GM19193 (cell line): ENCODE data around the gene CD3D.

ENCODE experiments used
- POLR2A ChIP-seq: IDR thresholded peaks from 4 replicates; pipeline ENCODE4 v1.6.1; 2011; ENCODE audit not compliant: insufficient read depth, insufficient read length; ENCODE audit errors: extremely low read depth

Gene CD3D

DNA sequence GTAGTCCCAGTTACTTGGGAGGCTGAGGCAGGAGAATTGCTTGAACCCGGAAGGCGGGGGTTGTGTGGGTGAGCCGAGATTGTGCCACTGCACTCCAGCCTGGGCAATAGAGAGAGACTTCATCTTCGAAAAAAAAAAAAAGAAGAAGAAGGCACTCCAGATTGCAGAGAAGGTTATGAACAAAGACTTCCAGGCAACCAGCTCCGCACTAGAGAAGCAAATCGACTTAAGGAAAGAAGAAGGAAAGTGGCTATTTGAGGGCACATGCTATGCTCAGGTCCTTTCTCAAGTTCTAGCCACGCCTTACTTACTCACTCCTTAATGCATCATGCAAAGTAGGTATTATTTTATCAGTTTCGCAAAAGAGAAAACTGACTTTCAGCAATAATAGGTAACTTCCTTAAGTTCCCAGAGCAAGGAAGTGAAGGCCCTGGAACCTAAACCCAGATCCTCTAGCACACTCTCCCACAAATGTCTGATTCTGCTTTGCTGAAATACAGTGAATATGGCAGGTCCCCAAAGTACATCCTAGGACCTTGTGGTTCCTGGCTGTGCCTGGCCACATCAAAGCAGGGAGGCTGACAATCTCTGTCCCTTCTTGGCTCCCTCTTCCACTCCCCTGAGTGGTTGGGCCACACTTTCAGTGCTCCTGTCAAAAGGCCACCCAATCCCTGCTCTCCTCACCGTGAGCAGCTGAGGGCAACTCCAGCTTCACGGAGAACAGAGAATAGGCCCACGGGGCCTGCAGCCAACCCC, 23.7 kb downstream of the CD3D start:
- no peak for TF ChIP-seq POLR2A

DNA sequence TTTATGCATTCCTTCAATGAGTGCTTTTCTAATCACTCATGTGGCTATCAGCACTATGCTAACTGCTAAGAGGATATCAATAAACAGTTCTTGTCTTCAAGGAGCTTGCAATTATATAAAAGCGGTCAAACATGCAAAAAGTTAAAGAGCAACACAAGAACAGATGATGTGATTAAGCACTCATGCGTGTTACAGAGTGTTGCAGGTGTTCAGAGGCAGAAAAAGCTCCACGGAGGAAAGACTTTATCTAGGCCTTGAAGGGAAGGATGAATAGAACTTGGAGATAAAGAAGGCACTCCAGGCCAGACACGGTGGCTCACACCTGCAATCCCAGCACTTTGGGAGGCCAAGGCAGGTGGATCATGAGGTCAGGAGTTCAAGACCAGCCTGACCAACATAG, 24.4 kb downstream of the CD3D start:
- no peak for TF ChIP-seq POLR2A

DNA sequence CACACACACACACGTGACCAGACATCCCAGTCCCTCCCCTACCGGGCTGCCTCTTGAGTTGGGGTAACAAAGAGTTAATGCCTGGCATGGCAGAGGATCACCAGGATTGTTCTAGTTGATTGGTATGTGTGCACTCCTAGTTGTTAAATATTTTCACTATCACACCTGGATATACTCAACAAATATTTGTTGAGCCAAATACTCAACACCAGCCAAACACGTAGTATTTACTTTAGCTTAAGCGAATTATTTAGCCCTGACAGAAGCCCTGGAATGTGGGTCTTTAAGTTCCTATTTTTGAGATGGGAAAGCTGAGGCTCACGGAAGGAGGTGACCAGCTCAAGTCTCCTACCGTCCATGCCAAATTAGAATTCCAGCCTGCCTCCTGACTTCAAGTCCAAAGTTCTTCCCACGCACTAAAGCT, 27.5 kb downstream of the CD3D start:
- TF ChIP-seq POLR2A = no peak

DNA sequence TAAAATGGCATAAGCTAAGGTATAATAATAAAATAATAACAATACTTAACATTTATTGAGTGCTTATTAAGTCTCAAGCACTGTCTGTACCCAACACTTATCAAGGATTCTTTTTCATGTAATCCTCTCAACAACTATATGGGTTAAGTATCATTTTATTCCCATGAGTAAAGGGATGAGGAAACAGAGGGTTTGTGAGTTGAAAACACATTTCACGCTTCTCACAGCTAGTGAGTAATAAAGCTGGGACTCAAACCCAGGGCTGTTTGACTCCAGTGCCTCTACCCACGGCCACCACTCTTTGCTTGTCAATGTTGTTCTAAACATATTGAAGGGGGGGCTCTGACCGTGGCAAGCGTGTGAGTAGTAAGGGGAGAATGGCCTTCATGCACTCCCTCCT, 29.3 kb downstream of the CD3D start:
- no peak for TF ChIP-seq POLR2A

DNA sequence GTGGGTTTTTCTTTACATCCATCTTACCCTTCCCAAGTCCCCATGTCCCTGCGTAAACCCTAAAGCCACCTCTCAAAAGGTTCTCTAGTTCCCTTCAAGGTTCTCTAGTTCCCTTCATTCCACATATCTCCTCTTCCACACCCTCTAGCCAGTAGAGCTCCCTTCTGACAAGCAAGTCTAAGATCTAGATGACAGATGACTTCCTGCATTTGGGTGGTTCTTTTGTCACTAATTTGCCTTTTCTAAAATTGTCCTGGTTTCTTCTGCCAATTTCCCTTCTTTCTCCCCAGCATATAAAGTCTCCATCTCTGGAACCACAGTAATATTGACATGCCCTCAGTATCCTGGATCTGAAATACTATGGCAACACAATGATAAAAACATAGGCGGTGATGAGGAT, 30.2 kb downstream of the CD3D start:
- TF ChIP-seq POLR2A = no peak

DNA sequence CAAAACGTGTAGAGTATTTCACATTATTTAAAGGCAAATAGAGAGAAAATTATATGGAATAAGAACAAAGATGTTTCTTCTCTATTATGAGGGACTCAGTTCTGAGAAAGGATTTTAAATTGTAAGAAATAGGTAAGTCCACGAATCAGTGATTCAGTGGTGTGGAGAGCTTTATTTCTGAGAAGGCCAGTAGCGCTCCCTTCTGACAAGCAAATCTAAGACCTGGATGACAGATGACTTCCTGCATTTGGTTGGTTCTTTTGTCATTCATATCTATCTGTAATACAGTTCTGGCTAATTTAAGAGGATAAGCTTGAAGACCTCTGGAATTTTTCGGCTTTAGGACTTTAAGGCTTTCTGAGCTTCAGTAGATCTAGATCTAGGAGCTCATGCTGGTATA, 31.0 kb downstream of the CD3D start:
- TF ChIP-seq POLR2A = no peak

DNA sequence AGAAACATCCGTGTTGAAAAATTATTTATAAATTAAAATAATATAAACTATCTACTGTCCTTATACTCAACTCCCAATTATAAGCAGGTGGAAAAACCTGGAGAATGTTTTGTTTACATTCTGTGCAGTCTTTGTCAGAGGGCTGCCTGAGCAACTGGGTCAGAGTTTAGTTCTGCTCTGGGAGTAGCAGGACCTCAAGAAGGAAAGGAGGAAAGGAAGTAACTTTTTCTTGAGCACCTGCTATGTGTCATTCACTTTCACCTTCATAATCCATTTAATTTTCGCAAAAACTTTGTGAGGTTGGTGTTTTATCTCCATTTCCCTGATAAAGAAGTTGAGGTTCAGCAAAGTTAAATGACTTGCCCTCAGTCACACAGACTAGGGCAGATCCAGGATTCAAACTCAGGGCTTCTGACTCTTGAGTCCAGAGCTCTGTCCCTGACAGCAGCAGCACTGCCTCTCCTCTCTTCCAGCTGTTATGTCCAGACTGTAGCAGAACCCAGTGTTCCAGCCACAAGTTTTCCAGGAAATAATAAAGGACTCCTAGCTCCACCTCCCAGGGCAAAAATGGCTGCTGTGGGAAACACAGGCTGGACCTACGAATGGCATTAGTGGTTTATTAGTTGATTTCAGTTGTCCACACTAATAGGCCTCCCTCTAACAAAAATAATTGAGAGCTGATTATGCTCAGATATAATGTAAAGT, 31.6 kb downstream of the CD3D start:
- TF ChIP-seq POLR2A = no peak

DNA sequence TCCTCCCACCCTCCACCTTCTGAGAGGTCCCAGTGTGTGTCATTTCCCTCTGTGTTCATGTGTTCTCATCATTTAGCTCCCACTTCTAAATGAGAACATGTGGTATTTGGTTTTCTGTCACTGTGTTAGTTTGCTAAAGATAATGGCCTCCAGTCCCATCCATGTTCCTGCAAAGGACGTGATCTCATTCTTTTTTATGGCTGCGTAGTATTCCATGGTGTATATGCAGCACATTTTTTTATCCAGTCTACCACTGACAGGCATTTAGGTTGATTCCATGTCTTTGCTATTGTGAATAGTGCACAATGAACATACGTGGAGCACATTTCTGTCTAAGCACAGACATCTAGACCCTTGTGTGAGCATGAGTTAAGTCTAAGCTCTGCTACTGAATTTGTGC, 32.2 kb downstream of the CD3D start:
- no peak for TF ChIP-seq POLR2A

DNA sequence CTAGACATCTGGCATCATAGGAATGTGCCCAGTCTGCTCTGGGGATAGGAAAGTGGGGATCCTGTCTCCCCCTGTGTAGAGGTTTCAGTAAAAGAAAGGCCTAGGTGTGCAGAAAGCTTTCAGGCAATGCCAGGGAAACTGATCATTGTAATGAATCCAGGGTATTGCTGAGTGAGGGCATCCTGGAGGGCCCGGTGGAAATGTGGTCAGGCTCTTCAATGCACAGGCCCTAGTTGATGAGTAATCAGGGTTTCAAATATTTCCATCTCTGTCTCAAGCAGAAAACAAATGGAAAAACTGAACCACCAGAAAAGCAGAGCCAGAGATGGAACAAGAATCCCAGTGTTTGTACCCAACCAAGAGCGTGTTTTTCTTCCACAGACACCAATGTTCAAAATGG, 35.9 kb downstream of the CD3D start:
- TF ChIP-seq POLR2A = no peak

DNA sequence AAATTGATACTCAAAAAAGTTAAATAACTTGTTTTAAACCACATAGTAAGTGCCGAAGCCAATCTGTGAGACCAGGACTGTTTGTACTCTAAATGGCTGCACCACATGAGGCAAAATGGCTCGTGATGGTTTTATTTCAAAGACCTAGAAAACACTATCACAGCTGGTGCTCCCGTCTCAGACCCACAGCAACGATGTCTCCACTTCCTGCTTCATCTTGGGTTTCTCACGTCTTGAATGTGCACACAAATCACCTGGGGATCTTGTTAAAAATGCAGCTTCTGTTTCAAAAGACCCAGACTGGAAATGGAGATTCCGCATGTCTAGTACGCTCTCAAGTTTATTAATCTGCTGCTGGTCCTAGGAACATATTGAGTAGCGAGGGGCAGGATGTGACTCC, 36.8 kb downstream of the CD3D start:
- no peak for TF ChIP-seq POLR2A

DNA sequence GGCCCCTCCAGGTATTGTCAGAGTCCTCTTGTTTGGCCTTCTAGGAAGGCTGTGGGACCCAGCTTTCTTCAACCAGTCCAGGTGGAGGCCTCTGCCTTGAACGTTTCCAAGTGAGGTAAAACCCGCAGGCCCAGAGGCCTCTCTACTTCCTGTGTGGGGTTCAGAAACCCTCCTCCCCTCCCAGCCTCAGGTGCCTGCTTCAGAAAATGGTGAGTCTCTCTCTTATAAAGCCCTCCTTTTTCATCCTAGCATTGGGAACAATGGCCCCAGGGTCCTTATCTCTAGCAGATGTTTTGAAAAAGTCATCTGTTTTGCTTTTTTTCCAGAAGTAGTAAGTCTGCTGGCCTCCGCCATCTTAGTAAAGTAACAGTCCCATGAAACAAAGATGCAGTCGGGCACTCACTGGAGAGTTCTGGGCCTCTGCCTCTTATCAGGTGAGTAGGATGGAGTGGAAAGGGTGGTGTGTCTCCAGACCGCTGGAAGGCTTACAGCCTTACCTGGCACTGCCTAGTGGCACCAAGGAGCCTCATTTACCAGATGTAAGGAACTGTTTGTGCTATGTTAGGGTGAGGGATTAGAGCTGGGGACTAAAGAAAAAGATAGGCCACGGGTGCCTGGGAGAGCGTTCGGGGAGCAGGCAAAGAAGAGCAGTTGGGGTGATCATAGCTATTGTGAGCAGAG, 37.8 kb downstream of the CD3D start, which contains the start of gene CD3E:
Gene CD3E, plus strand, starts transcription at position 163 of the 681 bp plus-strand sequence. Its CDS starts 223 bp downstream, at position 386.
- TF ChIP-seq POLR2A = no peak

DNA sequence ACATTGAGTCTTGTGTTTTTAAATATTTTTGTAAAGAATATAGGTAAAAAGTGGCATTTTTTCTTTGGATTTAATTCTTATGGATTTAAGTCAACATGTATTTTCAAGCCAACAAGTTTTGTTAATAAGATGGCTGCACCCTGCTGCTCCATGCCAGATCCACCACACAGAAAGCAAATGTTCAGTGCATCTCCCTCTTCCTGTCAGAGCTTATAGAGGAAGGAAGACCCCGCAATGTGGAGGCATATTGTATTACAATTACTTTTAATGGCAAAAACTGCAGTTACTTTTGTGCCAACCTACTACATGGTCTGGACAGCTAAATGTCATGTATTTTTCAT, 38.3 kb downstream of the CD3D start:
- no peak for TF ChIP-seq POLR2A

DNA sequence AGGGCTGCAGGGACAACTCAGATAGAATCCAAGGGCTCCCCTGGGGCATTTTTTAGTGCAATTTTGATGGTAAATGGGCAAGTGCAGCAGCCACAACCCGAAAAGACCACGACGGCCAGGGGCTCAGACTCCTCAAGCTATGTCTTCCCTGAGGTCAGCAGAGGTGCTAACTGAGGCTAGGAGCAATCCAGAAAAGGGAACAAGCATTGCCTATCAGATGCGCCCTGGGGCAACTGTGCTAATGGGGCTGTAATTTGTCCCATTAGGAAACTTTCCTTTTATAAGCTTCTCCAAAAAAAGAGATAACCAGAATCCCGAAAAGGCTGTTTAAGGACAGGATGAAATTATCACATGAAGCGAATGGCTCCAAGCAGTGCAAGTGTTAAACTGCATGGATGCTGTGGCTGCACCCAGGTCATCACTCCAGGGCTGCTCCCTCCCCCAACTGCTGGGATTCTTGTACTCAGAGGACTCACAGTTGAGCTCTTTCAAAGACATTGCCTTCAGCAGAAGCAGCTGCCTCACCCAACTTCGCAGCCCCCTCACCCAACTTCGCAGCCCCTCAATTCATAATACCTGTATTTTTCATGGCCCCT, 40.8 kb downstream of the CD3D start:
- TF ChIP-seq POLR2A = no peak

DNA sequence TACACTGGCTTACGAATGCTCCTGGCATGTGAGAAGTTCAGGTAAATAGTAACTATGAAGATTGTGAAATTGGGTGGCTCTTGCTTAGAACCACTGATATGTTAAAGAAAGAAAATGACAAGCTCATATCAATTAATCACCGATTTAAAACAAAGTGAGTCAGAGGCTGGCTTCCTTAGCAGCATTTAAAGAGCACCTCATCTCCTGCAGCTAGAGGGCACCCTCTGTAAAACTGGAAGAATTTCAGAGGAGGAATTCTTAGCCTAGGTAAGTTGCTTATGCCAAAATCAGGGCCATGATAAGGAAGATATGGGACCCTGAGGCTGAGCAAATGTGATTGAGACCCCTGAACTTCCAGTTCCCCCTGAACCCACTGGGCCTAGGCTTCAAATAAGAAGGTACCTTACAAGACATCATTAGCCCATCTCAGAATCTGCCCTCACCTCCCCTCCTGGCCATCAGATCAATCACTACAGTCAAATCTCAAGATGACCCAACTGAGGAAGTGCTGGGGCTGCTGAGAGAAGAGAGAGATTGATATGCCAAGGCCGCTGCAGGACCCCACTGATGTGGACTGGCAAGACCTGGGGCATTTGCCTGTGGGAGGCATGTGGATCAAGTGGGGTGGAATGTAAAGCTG, 46.6 kb downstream of the CD3D start:
- no peak for TF ChIP-seq POLR2A

DNA sequence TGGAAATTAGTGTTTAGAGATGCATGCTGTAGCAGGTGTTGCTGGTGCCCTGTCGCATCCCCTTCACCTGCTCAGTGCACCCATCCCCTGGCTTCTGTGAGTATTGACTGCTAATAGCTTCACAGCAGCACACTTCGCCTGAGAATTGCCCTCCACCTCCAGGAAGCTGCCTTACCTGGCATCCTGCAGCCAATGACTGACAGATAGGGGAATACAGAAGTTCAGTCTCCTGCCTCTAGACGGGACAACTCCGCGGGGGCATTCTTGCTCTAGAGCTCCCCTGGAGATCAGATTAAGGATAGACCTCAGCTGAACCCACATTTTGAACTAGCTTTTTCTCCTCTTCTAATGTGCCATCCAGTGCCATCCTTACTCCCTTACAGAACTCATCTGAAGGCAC, 47.3 kb downstream of the CD3D start:
- TF ChIP-seq POLR2A = no peak
